HepG2 (cell line): Measurements from ENCODE around the gene POFUT2. TPM values are rescaled to one million over a fixed set of nuclear protein-coding genes. Genes with fewer than 3 reads are reported as not detected.

ENCODE experiments used
- ATAC-seq: fragments of 200-7000 bp; cut with Tn5 transposase; 3 replicates; pipeline ENCODE4 v1.9.1; 2020; ENCODE audit warnings: mild to moderate bottlenecking, moderate library complexity
- BruUV-seq: library from RNA; stranded (reverse); fragments of 400-500 nt; replicated peaks from 2 replicates; lab custom pipeline; 2021; lab: Mats Ljungman, UMichigan
- CTCF ChIA-PET: fragments of 300-600 bp; formaldehyde crosslinking; extraction: SDS; loops from one replicate; lab custom pipeline; 2021; ENCODE audit warnings: low total read pairs, inconsistent platforms, low intra/inter-chr PET ratio; lab: Yijun Ruan, JAX
- POLR2A ChIA-PET: fragments of 350-600 bp; sonication (Branson Sonifier 250); formaldehyde crosslinking; loops from one replicate; lab custom pipeline; 2020; ENCODE audit warnings: antibody characterized with exemption, inconsistent platforms; lab: Yijun Ruan, JAX
- DNase-seq: peaks from one replicate; pipeline ENCODE4 v3.0.0-alpha.2; 2015; ENCODE audit warnings: low spot score
- FAIRE-seq: peaks from 3 replicates; lab custom pipeline; 2011; peaks lifted over from hg19 to GRCh38; lab: Jason Lieb, UNC
- H2AFZ ChIP-seq: one replicate; pipeline ENCODE4 v1.6.1; 2011; ENCODE audit warnings: low read length, inconsistent platforms
- H3K27ac ChIP-seq: fragments of 300-600 bp; 3 replicates; pipeline ENCODE4 v1.8.0; 2011; ENCODE audit warnings: mixed run types, mild to moderate bottlenecking, mixed read lengths, low read length, inconsistent platforms; ENCODE audit not compliant: insufficient read depth; ENCODE audit errors: extremely low read length
- H3K27me3 ChIP-seq, 2 experiments: fragments of 200-600 bp in 1 of 2; 2 replicates in 1 of 2; 3 replicates in 1 of 2; pipeline versions ENCODE4 v1.6.0 to v1.8.0; 2011; ENCODE audit warnings: low read length in 2 of 2, mild to moderate bottlenecking in 2 of 2, moderate library complexity in 2 of 2, inconsistent platforms in 1 of 2; ENCODE audit not compliant: insufficient read depth in 2 of 2, control insufficient read depth in 1 of 2
- H3K36me3 ChIP-seq, 2 experiments: fragments of 200-600 bp in 1 of 2; replicated peaks in 1 of 2; 2 replicates in 1 of 2; 3 replicates in 1 of 2; pipeline versions ENCODE4 v1.5.1 to v1.8.0; 2011; ENCODE audit warnings: low read length in 2 of 2, inconsistent platforms in 1 of 2; ENCODE audit not compliant: insufficient read depth in 2 of 2, control insufficient read depth in 1 of 2
- H3K4me1 ChIP-seq: 2 replicates; pipeline ENCODE4 v1.5.1; 2012; ENCODE audit warnings: low read length, inconsistent platforms; ENCODE audit not compliant: insufficient read depth
- H3K4me2 ChIP-seq: 2 replicates; pipeline ENCODE4 v1.6.0; 2011; ENCODE audit warnings: low read depth, low read length, inconsistent platforms
- H3K4me3 ChIP-seq, 3 experiments: fragments of 200-600 bp in 1 of 3; sonication (generic), shearing (Covaris generic) in 1 of 3; replicated peaks in 1 of 3; 2 replicates each; pipeline ENCODE4 v1.5.1; 2011 to 2016; ENCODE audit warnings: low read length in 3 of 3, inconsistent platforms in 2 of 3, low read depth in 2 of 3, mild to moderate bottlenecking in 2 of 3, control low read depth in 1 of 3, mixed read lengths in 1 of 3; ENCODE audit not compliant: insufficient read depth in 1 of 3
- H3K79me2 ChIP-seq: one replicate; pipeline ENCODE4 v1.6.1; 2011; ENCODE audit warnings: low read length, inconsistent platforms; ENCODE audit not compliant: insufficient read depth
- H3K9ac ChIP-seq: 2 replicates; pipeline ENCODE4 v1.6.0; 2011; ENCODE audit warnings: mild to moderate bottlenecking, low read depth, low read length, inconsistent platforms; ENCODE audit not compliant: insufficient read depth
- H3K9me3 ChIP-seq: 2 replicates; pipeline ENCODE4 v1.5.1; 2012; ENCODE audit warnings: mild to moderate bottlenecking, low read length
- H4K20me1 ChIP-seq: 2 replicates; pipeline ENCODE4 v1.6.0; 2011; ENCODE audit warnings: inconsistent platforms, mild to moderate bottlenecking, low read length, moderate library complexity; ENCODE audit not compliant: insufficient read depth
- ATF3 ChIP-seq: sonication (generic); formaldehyde crosslinking; IDR thresholded peaks from 2 replicates; pipeline ENCODE4 v1.4.0; 2020; ENCODE audit warnings: missing genetic modification reagents
- RBM22 ChIP-seq: fragments of 200-400 bp; formaldehyde crosslinking; optimal IDR thresholded peaks from 2 replicates; pipeline ENCODE3; 2017; ENCODE audit warnings: mild to moderate bottlenecking, low read length, moderate library complexity
- TEF ChIP-seq: sonication (generic); formaldehyde crosslinking; IDR thresholded peaks from 2 replicates; pipeline ENCODE4 v1.5.0; 2020; ENCODE audit warnings: missing genetic modification reagents
- ZNF678 ChIP-seq: sonication (generic); formaldehyde crosslinking; IDR thresholded peaks from 2 replicates; pipeline ENCODE4 v1.4.0; 2020; ENCODE audit warnings: mild to moderate bottlenecking, missing genetic modification reagents
- ZNF839 ChIP-seq: sonication (generic); formaldehyde crosslinking; IDR thresholded peaks from 2 replicates; pipeline ENCODE4 v1.4.0; 2020; ENCODE audit warnings: missing genetic modification reagents, mild to moderate bottlenecking, borderline replicate concordance
- WGBS: methylation state at CpG from one replicate; pipeline ENCODE4 v1.1.6; 2017; ENCODE audit warnings: low lambda C conversion rate; 5-methylcytosine and 5-hydroxymethylcytosine counted together
- in situ Hi-C: cut with HindIII; loops from 2 replicates; pipeline ENCODE4 v1.10.0; 2017; ENCODE audit warnings: low pct_unique_long_range_greater_than_20kb; ENCODE audit not compliant: extremely low pct_ligation_motif_present
- intact Hi-C: fragments of 100-400 bp; cut with micrococcal nuclease; formaldehyde crosslinking; loops from one replicate; pipeline ENCODE4 v1.10.0; 2022; ENCODE audit not compliant: unreplicated experiment
- polyA plus RNA-seq, 8 experiments: library from polyadenylated mRNA; depleted of rRNA in 3 of 8; stranded (reverse) in 7 of 8; unstranded in 1 of 8; fragments of >200 nt; fragmentation: Illumina TruSeq in 4 of 8; extraction: Trizol in 4 of 8; gene quantifications; 2 replicates each; pipeline versions ENCODE4 v1.2.1 to v1.2.3, GENCODE V29; 2011 to 2016; ENCODE audit warnings: low read depth in 4 of 8, missing spikeins in 1 of 8, mixed read lengths in 1 of 8; ENCODE audit not compliant: insufficient read depth in 1 of 8
- total RNA-seq, 5 experiments: library from RNA; depleted of rRNA; stranded (reverse); fragments of >200 nt; fragmentation: Illumina TruSeq; extraction: Trizol; gene quantifications; 2 replicates each; pipeline ENCODE4 v1.2.3, GENCODE V29; 2016; ENCODE audit warnings: low read depth in 1 of 5
- TF ChIP-seq, protein P1 (sequence below): sonication (generic); formaldehyde crosslinking; IDR thresholded peaks from 2 replicates; pipeline ENCODE4 v1.8.1; 2022; ENCODE audit warnings: mild to moderate bottlenecking, missing genetic modification reagents
- TF ChIP-seq, protein P2 (sequence below): sonication (generic); formaldehyde crosslinking; IDR thresholded peaks from 2 replicates; pipeline ENCODE4 v1.8.0; 2022; ENCODE audit warnings: mild to moderate bottlenecking, missing genetic modification reagents, moderate library complexity

The POFUT2 gene
- total and polyA plus RNA-seq, 2 of the 13 experiments (the other 11 are each of a cell fraction or from before 2014, with no cell fraction given), result 22.8 to 24.0 TPM

DNA sequence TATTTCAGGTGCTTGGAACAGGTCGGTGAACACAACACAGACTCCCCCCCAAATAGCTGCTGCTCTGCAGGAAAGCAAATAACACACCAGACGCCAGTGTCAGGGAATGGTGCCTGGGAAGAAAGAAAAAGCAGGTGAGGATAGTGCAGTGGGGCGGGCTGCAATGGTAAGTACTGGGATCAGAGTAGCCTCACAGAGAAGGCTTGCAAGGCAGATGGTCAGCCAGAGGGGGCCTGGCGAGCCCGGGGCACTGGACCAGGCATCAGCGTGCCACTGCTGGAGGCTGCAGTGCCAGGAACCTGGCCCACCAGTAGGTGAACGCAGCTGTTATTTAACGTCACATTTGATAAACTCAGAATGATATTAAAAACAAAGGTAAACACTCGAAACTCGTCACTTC, 60.0 kb downstream of the POFUT2 start (continued):
- no peak for TF ChIP-seq ATF3
- no peak for TF ChIP-seq ZNF678
- no peak for TF ChIP-seq ZNF839 (CRISPR knock-in tag)
- no peak for TF ChIP-seq TEF (CRISPR knock-in tag)
- TF ChIP-seq, protein P1, sequence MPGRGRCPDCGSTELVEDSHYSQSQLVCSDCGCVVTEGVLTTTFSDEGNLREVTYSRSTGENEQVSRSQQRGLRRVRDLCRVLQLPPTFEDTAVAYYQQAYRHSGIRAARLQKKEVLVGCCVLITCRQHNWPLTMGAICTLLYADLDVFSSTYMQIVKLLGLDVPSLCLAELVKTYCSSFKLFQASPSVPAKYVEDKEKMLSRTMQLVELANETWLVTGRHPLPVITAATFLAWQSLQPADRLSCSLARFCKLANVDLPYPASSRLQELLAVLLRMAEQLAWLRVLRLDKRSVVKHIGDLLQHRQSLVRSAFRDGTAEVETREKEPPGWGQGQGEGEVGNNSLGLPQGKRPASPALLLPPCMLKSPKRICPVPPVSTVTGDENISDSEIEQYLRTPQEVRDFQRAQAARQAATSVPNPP, result no peak

DNA sequence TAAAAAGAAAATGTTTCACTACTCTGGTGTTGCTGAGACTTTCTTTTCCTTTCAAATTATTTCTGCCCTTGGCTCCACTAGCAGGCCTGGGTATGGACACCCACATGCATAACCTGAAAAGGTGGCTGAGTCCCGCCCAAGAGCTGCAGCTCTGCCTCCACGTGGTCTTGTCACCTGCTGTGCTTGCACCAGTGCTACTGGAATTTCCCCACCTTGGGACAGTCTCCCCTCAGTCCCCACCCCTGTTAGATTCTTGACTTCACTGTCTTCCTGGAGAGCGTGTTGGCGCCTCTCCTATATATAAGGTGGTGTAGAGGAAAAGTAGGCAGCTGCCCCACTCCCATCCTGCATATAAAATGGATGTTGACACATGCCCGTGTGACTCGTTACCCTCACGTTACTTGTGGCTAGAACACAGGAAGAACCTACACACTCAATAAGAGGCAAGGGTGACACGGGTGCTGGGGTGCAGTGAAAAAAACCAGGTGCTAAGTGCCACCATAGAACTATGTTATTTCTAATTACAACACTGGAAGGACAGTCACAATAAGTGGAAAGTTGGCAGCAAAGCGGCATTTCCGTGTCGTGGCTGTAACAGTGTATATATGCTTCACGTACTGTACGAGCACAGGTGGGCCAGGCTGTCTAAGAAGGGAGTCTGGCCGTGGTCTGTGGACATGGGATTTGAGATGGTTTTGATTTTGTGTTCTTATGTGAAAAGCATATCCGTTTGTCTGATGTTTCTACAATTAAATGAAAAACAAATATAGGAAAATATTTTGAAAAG, 61.0 kb downstream of the POFUT2 start:
- TF ChIP-seq RBM22, result peak; percentile 53
- TF ChIP-seq, protein P2, sequence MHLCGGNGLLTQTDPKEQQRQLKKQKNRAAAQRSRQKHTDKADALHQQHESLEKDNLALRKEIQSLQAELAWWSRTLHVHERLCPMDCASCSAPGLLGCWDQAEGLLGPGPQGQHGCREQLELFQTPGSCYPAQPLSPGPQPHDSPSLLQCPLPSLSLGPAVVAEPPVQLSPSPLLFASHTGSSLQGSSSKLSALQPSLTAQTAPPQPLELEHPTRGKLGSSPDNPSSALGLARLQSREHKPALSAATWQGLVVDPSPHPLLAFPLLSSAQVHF (CRISPR knock-in tag), result no peak
- WGBS, result 41% methylated on average over 15 of the region's 15 CpGs
- intact Hi-C loops, result no loop called here
- no peaks in the 10 kb centered on the region for H4K20me1 ChIP-seq
- H3K79me2 ChIP-seq, result no peaks in the 10 kb centered on the region
- ATAC-seq (no peak), DNase-seq (no peak), FAIRE-seq (no peak)
- no peak overlapping the region for H3K9ac ChIP-seq
- in situ Hi-C loops, result no loop called here
- no peak overlapping the region for H3K4me2 ChIP-seq
- POLR2A ChIA-PET, result no interaction called here
- BruUV-seq, result no TSS peak
- H3K9me3 ChIP-seq, result no peaks in the 10 kb centered on the region
- no peaks in the 10 kb centered on the region; a peak in 2 of 5 replicates for H3K36me3 ChIP-seq
- no peak overlapping the region for H3K27ac ChIP-seq
- no peaks in the 10 kb centered on the region for H3K4me1 ChIP-seq
- no peak overlapping the region for H2AFZ ChIP-seq
- no peak overlapping the region for H3K4me3 ChIP-seq
- peaks cover 1 to 9% of the 10 kb centered on the region in 2 experiments; a peak in 2 of 5 replicates for H3K27me3 ChIP-seq
- CTCF ChIA-PET, result no interaction called here
